ENCODE data around the gene LIN28A. TPM values are rescaled to one million over a fixed set of nuclear protein-coding genes. Genes with fewer than 3 reads are reported as not detected.
A peak's percentile ranks its signal among the peaks of the same experiment; 100 is the strongest.
"Not testable (repeated sequence)": the region's sequence is repeated elsewhere in the genome, so short reads cannot be mapped to it uniquely, and the experiment has no call there.

LIN28A gene, protein sequence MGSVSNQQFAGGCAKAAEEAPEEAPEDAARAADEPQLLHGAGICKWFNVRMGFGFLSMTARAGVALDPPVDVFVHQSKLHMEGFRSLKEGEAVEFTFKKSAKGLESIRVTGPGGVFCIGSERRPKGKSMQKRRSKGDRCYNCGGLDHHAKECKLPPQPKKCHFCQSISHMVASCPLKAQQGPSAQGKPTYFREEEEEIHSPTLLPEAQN
- total RNA-seq (2014; rRNA removed; shearing (Covaris generic)): not detected in 2 replicates

DNA sequence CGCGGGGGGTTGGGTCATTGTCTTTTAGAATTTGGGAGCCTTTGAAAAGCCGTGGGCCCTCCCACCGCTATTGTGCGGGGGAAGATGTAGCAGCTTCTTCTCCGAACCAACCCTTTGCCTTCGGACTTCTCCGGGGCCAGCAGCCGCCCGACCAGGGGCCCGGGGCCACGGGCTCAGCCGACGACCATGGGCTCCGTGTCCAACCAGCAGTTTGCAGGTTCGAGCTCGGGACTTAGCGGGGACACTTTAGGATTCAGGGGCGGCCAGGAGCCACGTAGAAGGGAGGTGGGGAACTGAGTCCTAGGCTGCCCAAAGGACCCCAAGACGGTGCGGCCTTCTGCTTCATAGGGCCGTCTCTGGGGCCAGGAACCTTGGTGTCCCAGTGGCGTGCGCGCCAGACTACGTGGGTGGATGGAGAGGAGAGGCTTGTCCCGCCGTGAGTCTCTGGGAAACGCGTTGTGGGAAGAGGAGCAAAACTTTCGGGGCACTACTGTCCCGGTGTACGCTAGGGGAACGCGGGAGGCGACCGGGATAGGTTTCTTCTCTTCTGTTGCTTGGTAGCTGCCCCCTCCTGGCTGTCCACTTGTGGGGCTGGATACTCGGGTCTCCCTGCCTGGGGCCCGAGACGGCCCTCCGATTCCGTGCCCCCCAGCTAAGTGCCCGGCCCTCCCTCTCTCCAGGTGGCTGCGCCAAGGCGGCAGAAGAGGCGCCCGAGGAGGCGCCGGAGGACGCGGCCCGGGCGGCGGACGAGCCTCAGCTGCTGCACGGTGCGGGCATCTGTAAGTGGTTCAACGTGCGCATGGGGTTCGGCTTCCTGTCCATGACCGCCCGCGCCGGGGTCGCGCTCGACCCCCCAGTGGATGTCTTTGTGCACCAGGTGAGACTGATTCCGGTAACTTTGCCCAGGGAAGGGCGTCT lies at the start of gene LIN28A:
Gene LIN28A (plus strand): TSS at position 112 of the 918 bp plus-strand sequence. CDS start 75 bp downstream, at position 187.
- no peak for DNase-seq (ENCODE audit: low spot score)

DNA sequence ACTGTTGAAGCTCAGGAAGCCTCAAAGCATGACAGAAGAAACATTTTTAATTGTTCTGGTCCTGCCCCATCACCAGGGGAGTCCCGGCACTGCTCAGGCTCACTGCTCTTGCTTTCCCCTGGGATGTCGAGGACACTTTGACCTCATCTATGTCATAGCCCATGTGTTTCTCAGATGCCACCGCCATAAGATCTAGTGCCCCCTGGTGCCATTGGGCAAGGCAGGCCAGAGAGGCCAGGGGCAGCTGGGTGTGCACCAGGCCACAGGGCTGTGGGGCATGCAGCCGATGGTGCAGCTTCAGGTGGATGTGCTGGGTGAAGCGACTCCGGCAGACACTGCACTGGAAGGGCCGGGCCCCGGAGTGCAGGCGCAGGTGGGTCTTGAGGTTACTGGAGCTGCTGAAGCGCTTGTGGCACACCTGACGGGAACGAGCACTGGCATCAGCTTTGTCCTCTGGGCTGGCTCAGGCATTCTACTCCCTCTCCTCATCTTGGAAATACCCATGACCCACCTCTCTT lies 49.0 kb upstream of the LIN28A start:
- no peak for DNase-seq (ENCODE audit: low spot score)

DNA sequence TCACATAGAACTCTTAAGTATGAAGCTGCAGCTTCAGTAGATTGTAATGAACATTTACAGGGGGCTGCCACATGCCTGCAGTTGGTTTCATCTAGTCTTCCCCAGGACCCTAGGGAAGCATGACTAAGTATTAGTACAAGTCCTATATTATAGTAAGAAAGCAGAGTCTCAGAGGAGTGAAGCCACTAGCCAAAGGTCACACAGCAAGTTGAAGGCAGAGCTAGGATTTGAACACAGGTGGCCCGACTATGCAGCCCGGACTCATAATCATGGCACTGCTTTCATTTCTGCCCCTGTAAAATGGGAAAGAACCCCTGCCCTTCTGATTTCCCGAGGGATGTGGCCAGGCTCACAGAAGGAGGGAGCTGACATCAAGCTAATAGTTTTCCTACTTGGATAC lies 48.3 kb upstream of the LIN28A start:
- DNase-seq (ENCODE audit: low spot score): no peak

DNA sequence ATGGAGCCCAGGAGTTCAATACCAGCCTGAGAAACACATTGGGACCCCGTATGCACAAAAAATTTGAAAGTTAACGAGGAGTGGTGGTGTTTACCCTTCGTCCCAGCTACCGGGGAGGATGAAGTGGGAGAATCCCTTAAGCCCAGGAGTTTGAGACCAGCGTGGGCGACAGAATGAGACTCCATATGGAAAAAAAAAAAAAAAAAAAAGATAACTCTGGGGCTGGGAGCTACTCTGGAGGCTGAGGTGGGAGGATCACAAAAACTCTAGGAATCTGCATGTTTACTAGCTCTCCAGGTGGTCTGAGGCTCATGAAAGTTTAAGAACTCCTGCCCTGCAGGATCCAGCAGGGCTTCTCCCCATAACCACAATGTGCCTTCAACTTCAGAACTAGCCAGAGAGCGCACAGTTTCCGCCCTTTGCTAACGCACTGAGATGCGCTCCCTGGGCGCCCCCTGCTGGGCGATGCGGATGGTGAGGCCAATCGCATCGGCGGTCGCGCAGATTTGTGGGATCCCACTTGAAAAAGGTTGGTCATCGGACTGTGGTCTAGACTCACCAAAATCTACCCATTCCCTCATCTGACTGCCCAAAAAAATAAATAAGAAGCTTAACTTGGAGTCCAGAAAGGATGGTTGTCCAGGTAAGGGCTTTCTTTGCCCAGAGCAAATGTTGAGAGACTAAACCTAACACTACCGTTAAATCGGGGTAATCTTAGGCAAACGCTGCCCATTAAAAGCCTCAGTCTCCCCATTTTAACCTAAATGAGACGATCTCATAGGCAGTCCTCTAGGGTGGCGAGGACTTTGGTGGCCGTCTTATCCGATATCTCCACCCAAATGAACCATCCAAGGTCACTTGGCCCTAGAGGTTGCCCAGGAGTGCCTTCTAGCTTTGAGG lies 46.8 kb upstream of the LIN28A start:
- DNase-seq (ENCODE audit: low spot score): peak; percentile 74

DNA sequence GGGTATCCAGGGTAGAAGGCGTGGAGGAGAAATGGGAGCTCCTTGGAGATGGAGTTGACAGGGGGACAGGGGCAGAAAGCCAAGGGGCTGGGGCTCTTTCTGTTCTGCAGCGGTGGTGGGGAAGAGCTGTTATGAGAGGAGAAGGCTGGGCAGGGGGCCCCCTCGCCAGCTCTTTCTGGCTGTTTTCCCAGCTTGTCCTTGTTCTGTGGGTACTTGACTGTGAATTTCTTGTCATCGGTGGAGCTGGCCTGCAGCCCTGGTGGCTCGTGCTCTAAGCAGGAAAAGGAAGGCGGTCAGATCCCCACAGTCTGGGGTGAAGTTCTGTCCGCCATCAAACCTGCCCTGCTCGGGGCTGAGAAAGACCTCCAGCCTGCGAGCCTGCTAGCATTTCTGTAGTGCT lies 45.7 kb upstream of the LIN28A start:
- no peak for DNase-seq (ENCODE audit: low spot score)

DNA sequence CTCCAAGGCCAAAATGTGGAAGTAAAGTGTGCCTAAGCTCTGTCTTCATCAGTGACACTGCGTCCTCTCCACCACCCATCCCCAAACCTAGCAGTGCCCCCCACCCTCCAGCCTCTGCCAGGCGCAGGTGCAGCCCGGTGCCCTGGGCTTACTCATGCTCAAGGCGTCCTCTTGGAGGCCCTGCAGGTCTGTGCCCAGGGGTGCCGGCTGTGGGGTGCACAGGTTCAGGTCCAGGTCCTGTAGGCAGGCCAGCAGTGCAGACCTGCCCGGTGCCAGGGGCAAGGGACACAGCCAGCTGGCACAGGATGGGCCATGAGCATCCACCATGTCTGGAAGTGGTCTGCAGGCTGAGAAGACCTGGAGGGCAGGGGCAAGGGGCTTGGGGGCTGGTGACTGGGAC lies 43.2 kb upstream of the LIN28A start:
- no peak for DNase-seq (ENCODE audit: low spot score)

DNA sequence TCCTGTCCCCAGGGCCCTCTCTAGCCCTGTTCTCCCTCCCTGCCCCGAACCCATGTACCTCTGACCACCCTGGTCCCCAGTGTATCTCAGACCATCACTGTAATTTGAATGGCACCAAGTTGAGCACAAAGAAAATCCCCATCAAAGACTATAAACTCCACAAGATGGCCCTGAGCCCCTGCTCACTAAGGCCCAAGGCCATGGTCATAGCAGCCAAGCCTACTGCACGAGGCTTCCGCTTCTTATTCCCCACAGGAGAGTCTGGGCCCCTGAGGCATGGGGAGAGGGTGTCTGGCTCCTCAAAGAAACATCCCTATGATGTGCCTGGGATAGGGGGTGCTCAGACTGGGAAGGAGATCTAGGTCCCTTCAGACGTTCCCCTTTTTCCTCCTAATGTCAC lies 42.6 kb upstream of the LIN28A start:
- DNase-seq (ENCODE audit: low spot score): no peak

DNA sequence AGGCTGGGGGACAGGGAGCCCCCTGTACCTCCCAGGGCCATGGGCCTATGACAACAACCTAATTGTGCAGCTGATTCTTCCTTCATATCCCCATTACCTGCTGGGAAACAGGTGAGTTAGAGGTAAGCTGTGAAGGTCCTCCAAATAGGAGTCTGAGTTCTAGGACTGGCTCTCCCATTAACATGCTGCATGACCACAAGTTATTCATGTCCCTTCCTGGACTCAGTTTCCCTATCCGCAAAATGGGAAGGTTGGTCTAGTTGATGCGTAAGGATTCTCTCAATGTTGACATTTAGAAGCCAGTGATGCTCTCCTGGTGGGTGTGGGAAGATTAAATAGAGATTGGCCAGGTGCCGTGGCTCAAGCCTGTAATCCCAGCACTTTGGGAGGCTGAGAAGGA lies 42.1 kb upstream of the LIN28A start:
- DNase-seq (ENCODE audit: low spot score): no peak

DNA sequence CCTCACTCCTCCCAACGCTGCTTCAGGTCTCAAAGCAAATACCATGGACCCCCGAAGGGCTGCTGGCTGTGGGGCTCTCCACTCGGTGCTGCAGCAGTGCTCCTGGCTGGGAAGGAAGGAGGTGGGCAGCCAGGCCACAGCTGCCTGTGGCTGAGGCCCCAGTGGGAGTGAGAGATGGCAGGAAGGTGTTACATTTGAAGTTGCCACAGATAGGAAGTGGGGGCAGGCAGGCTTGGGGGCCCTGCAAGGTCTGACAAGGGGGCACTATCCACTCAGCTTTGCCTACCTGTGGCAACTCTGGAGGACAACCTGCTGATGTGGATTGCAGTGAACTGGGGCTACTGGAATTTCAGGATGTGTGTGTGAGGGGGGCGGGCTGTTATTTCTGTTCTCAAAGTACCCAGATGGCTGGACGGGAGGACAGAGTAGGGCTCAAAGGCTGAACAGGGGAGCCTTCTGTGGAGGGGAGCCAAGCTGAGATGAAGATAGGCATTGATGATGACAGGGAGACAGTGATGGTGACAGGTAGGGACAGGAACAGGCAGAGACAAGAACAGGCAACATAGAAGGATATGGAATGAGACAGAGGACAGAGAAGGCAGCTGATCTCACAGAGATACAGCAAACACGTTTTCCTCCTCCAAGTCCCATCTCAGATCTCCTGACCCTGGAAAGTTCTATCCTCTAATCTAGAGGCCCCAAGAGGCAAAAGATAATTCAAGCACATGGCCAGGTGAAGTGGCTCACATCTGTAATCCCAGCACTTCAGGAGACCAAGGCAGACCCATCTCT lies 39.8 kb upstream of the LIN28A start:
- no peak for DNase-seq (ENCODE audit: low spot score)

DNA sequence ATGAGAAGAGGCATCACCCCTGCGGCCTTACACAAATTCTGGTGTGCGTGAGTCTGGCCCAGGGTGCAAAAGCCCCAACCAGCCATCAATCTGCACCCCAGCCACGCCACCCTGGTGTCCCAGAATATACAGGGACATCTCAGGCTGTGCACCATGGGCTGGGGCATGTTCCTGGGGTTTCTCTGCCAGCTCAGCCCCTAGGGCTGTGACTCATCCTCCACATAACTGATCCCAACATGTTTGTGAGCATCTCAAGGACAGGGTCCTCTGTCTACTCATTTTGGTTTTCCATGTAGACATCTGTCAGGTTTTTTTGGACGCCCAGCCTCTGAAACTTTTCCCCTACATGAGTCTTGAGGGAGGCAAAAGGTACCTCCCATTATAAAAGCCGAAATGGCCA lies 38.6 kb upstream of the LIN28A start:
- no peak for DNase-seq (ENCODE audit: low spot score)

DNA sequence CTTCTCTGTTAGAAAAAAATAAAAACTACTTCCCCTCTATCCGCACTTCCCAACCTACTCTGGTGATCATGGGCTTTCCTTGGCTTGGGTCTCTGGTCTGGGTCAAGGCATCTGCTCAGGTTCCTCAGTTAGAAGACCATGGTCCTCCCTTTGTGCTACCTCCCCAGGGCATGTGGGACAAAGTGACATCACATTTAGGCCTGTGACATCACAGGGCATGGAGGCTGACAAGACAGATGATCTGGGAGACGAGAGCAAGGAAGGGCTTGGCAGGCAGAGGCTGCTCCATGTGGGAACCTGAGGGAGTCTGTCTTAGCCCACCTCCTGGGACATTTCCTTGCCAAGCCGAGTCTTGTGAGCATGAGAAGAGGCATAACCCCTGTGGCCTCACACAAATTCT lies 38.0 kb upstream of the LIN28A start, which contains the start of gene ZNF683:
Gene ZNF683 (minus strand): TSS at position 140 of the 400 bp plus-strand sequence. CDS start 4,179 bp downstream, outside the sequence.
- not testable (repeated sequence) for DNase-seq (ENCODE audit: low spot score)

DNA sequence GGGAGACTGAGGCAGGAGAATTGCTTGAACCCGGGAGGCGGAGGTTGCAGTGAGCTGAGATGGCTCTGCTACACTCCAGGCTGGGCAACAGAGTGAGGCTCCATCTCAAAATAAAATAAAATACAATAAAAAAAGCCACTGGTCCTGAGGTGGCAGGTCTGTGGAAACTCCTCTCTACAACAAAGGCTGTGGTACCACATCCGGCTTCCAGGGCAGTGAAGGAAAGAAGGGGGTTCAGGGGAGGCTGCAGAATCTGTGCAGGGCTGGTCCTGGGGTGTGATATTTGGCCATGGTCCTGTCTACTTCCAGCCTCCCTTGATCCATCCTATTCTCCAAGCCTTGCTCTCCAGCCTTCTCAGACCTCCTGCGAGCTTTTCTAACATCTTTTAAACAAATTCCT lies 37.3 kb upstream of the LIN28A start:
- no peak for DNase-seq (ENCODE audit: low spot score)

DNA sequence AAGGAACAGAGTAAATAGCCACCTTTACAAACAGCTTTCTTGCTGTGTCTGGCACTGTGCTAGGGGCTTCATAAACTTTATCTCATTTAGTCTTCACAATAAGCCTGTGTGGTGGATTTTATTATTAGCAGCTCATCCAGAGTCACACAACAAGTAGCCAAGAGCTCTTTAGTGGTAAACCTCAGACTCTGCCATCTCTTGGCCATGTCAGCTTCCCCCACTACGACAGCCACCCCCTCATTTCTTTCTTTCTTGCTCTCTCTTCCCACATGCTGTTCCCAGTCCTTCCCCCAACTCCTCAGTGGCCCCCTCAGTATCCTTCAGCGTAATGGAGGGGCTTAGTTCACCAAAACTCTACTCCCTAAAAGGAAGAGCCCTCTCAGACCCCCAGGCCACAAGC lies 36.8 kb upstream of the LIN28A start:
- DNase-seq (ENCODE audit: low spot score): no peak

DNA sequence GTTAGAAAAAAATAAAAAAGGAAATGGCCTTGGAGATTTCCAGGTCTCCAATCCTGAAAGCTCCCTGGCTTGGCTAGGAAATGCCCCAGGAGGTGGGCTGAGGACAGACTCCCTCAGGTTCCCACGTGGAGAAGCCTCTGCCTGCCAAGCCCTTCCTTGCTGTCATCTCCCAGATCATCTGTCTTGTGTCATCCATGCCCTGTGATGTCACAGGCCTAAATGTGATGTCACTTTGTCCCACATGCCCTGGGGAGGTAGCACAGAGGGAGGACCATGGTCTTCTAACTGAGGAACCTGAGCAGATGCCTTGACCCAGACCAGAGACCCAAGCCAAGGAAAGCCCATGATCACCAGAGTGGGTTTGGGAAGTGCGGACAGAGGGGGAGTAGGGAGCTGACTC lies 36.3 kb upstream of the LIN28A start:
- DNase-seq (ENCODE audit: low spot score): not testable (repeated sequence)

DNA sequence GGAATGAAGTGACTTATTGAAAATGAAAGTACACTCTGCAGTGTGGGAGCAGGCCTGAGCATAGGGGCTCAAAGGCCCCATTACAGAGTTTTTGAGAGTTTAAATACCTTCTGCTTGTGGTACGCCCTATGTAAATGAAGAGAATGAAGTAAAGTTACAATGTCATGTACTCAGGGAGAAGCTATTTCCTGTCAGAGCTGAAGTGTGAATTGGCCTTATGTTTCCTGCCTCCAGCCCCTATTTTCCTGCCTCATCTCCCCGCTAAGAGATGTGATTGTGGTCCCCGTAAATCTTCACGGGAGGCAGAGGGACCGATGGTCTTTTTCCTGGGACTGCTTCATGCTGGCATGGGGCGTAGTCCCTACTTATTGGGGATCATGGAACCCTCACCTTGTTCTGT lies 35.5 kb upstream of the LIN28A start:
- DNase-seq (ENCODE audit: low spot score): no peak

DNA sequence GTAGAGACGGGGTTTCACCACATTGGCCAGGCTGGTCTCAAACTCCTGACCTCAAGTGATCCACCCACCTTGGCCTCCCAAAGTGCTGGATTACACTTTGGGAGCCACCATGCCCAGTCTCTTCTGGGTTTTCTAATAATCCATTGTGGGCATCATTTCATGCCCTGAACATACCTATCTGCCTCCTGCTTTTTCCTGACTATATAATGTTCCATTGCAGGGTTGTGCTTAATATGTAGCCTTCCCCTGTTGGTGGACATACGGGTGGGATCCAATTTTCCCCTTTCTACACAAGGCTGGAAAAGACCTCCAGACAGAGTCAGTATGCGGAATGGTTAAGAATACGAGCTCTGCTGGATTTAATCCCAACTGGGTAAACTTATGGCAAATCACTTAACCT lies 34.6 kb upstream of the LIN28A start:
- DNase-seq (ENCODE audit: low spot score): no peak

DNA sequence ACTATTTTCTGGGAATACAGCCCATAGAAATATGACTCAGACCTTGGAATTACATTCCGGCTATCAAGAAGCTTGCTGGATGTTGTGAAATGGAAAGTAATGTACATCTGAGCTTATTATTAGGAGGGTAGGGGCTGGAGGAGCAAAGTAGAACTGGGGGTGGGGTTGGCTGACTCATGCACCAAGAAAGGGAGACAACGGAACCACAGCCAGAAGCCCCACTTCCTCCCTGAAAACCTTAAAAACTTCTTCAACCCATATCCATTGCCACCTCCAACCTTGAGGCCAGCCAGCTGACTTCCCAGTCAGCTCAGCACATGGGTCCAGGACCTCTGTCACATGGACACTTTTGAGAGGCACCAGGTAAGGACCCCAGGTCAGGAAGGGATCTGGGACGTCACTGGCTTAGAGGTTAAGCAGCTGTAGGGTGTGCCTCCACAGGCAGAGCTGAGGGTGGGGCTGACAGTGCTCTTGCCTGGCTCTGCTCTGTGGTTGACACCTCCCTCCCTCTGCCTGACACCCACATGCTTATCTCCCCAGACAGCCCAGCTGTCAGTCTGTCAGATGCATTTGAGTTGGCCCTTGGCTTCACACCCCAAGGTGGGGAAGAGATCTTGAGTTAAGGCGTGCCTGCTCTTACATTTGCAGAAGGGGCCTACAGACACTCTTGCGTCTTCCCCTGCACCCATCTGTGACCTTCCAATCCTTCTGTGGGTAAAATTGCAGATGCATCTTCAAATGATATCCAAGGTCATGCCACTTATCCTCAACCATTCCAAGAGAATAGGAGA lies 32.3 kb upstream of the LIN28A start:
- DNase-seq (ENCODE audit: low spot score): peak; percentile 90

DNA sequence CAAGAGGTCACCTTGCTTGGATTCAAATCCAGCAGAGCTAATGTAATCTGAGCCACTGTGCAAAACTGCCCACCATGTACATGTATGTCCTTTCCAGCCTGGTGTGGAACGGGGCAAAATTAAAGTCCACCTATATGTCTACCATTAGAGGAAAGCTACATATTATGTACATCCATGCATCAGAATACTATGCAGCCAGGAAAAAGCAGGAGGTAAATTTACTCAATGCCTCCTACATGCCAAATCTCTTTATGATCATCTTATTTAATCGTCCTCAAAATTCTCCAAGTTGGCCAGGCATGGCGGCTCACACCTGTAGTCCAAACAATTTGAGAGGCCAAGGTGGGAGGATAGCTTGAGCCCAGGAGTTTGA lies 31.8 kb upstream of the LIN28A start:
- DNase-seq (ENCODE audit: low spot score): no peak

DNA sequence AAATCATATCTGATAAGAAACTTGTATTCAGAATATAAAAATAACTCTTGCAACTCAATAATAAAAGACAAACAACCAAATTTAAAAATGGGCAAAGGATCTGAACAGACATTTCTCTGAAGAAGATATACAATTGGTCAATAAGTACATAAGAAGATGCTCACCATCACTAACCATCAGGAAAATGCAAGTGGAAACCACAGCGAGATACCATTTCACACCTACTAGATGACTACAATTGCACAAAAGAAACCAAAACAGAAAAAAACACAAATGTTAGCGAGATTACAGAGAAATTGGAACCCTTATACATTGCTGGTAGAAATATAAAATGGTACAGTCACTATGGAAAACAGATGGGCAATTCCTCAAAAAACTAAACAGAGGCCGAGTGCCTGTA lies 26.5 kb upstream of the LIN28A start:
- no peak for DNase-seq (ENCODE audit: low spot score)

DNA sequence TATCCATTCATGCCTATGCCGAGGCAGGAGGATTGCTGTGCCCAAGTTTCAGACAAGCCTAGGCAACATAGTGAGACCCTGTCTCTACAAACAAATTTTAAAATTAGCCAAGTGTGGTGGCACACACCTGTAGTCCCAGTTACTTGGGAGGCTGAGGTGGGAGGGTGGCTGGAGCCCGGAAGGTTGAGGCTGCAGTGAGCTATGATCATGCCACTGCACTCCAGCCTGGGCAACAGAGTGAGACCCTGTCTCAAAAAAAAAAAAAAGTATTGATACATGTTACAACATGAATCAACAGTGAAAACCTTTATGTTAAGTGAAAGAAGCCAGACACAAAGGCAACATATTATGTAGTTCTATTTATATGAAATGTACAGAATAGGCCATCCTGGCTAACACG lies 25.6 kb upstream of the LIN28A start:
- DNase-seq (ENCODE audit: low spot score): not testable (repeated sequence)

All from H4 (cell line).